ENCODE results near the gene GPR52.

DNA sequence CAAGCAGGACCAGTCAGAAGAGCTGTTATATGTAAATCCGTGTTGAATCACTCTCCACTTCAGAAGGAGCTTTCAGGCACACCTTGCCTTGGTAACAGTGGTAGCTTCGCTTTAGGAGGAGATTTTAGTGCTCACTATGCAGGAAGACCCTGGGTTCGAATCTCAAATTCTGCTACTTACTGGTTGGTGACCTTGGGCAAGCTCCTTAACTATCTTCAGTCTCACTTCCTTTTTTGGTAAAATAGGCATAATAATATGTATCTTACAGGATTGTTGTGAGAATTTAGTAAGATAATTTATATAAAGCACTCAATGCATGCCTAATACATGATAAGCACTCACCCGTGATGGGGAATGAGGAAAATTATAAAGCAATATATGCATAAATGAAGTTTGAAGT is 46.7 kb upstream of the GPR52 start:
- TF ChIP-seq POLR2AphosphoS5 (IDR thresholded peaks at IDR 0.05; ENCODE audit: low read depth, low read length) (no peak), POLR2A (IDR thresholded peaks at IDR 0.05; ENCODE audit: low read depth, low read length) (no peak), TAF1 (IDR thresholded peaks at IDR 0.05; ENCODE audit: borderline replicate concordance, low read depth, low read length) (no peak)
